ENCODE data around the gene WNT6. TPM values are rescaled to one million over a fixed set of nuclear protein-coding genes. Genes with fewer than 3 reads are reported as not detected.

The WNT6 gene
- total and polyA plus RNA-seq, 4 donors, result 0.08 to 0.20 TPM; not detected in 2

GRCh38 chr2:218902427-218902826 is 42.8 kb downstream of the WNT6 start:
- Histone ChIP-seq H3K4me3 (ENCODE audit: low read depth in 1 of 3, low read length in 3 of 3) (no peak overlapping the region), H3K36me3 (ENCODE audit: control insufficient read depth in 4 of 4, insufficient read depth in 3 of 4, low read depth in 1 of 4, low read length in 3 of 4) (no peaks in the 10 kb centered on the region), H3K9me3 (ENCODE audit: control insufficient read depth in 4 of 4, low read length in 3 of 4) (no peaks in the 10 kb centered on the region), H3K27ac (ENCODE audit: low read depth in 1 of 2, low read length in 2 of 2) (no peak overlapping the region), H3K4me1 (ENCODE audit: control insufficient read depth in 4 of 4, insufficient read depth in 4 of 4, low read length in 3 of 4) (peaks cover 0 to 7% (median 2%) of the 10 kb centered on the region in 4 donors), H3K9ac (ENCODE audit: low read depth in 1 of 2, low read length in 2 of 2) (no peak overlapping the region), H3K27me3 (ENCODE audit: control insufficient read depth in 4 of 4, insufficient read depth in 4 of 4, low read length in 3 of 4) (peaks cover 0 to 13% (median under 1%) of the 10 kb centered on the region in 4 donors)
- TF ChIP-seq HNF4G (IDR thresholded peaks at IDR 0.05), result no peak
- 92% methylated on average over 4 of the region's 4 CpGs for WGBS
- DNase-seq (ENCODE audit: low spot score), result no peak

- Histone ChIP-seq H3K4me1 (ENCODE audit: control insufficient read depth in 4 of 4, insufficient read depth in 4 of 4, low read length in 3 of 4) (peaks cover 1 to 6% (median 3%) of the 10 kb centered on the region in 4 donors), H3K27me3 (ENCODE audit: control insufficient read depth in 4 of 4, insufficient read depth in 4 of 4, low read length in 3 of 4) (peaks cover 0 to 4% (median 0%) of the 10 kb centered on the region in 4 donors), H3K36me3 (ENCODE audit: control insufficient read depth in 4 of 4, insufficient read depth in 3 of 4, low read depth in 1 of 4, low read length in 3 of 4) (no peaks in the 10 kb centered on the region), H3K27ac (ENCODE audit: low read depth in 1 of 2, low read length in 2 of 2) (no peak overlapping the region), H3K9ac (ENCODE audit: low read depth in 1 of 2, low read length in 2 of 2) (no peak overlapping the region), H3K4me3 (ENCODE audit: low read depth in 1 of 3, low read length in 3 of 3) (no peak overlapping the region), H3K9me3 (ENCODE audit: control insufficient read depth in 4 of 4, low read length in 3 of 4) (no peaks in the 10 kb centered on the region)
- 29% methylated on average over 2 of the region's 2 CpGs for WGBS
- TF ChIP-seq RXRA (IDR thresholded peaks at IDR 0.05), result no peak
- TF ChIP-seq ZBTB33 (IDR thresholded peaks at IDR 0.05), result no peak
- no peak for TF ChIP-seq FOXA1 (IDR thresholded peaks at IDR 0.05)
- no peak for TF ChIP-seq FOXA2 (IDR thresholded peaks at IDR 0.05)
- TF ChIP-seq EGR1 (IDR thresholded peaks at IDR 0.05; ENCODE audit: low read depth in 2 of 2), result no peak
- TF ChIP-seq RAD21 (IDR thresholded peaks at IDR 0.05), result no peak
- no peak for TF ChIP-seq CTCF (IDR thresholded peaks at IDR 0.05; ENCODE audit: low read depth, low read length, missing input control)
- no peak for TF ChIP-seq YY1 (IDR thresholded peaks at IDR 0.05)
- no peak for TF ChIP-seq HNF4G (IDR thresholded peaks at IDR 0.05)
- no peak for TF ChIP-seq GABPA (IDR thresholded peaks at IDR 0.05 in 1 of 2, conservative IDR thresholded peaks at IDR 0.05 in 1 of 2)
- TF ChIP-seq ATF3 (IDR thresholded peaks at IDR 0.05), result no peak
- TF ChIP-seq NR2F2 (IDR thresholded peaks at IDR 0.05), result no peak
- no peak for TF ChIP-seq MAX (IDR thresholded peaks at IDR 0.05)
- TF ChIP-seq SP1 (IDR thresholded peaks at IDR 0.05), result no peak
- TF ChIP-seq JUND (IDR thresholded peaks at IDR 0.05), result no peak
- no peak for TF ChIP-seq REST (IDR thresholded peaks at IDR 0.05)
- no peak for TF ChIP-seq TAF1 (conservative IDR thresholded peaks at IDR 0.05)
- TF ChIP-seq HNF4A (conservative IDR thresholded peaks at IDR 0.05), result no peak
- no peak for DNase-seq (ENCODE audit: low spot score)
Measured at GRCh38 chr2:218904176-218904575, 44.6 kb downstream of the WNT6 start.
